Nephron progenitor cell (in vitro differentiated cells): ENCODE data around the gene SH3GL2.

Source experiments
- DNase-seq: peaks from one replicate; pipeline ENCODE4 v3.0.0; 2021
- H3K27ac Mint-ChIP-seq: 2 replicates; pipeline ENCODE4 v1.8.0; 2021; ENCODE audit warnings: mild to moderate bottlenecking, moderate library complexity, mixed read lengths
- H3K27me3 Mint-ChIP-seq: 2 replicates; pipeline ENCODE4 v1.8.0; 2021; ENCODE audit warnings: mild to moderate bottlenecking, low read depth, mixed read lengths; ENCODE audit not compliant: poor library complexity
- H3K36me3 Mint-ChIP-seq: 2 replicates; pipeline ENCODE4 v1.8.0; 2021; ENCODE audit warnings: low read depth, mixed read lengths
- H3K4me1 Mint-ChIP-seq: 2 replicates; pipeline ENCODE4 v1.8.0; 2021; ENCODE audit warnings: mixed read lengths
- H3K4me3 Mint-ChIP-seq: 2 replicates; pipeline ENCODE4 v1.8.0; 2021; ENCODE audit warnings: mild to moderate bottlenecking, moderate library complexity, mixed read lengths
- H3K9me3 Mint-ChIP-seq: 2 replicates; pipeline ENCODE4 v1.8.0; 2021; ENCODE audit warnings: mild to moderate bottlenecking, moderate library complexity, mixed read lengths
- TF ChIP-seq, protein P1 (sequence below): fragments of 200-600 bp; sonication (generic); IDR thresholded peaks from 2 replicates; pipeline ENCODE4 v1.5.0; 2021; ENCODE audit warnings: antibody characterized with exemption

SH3GL2 gene

DNA sequence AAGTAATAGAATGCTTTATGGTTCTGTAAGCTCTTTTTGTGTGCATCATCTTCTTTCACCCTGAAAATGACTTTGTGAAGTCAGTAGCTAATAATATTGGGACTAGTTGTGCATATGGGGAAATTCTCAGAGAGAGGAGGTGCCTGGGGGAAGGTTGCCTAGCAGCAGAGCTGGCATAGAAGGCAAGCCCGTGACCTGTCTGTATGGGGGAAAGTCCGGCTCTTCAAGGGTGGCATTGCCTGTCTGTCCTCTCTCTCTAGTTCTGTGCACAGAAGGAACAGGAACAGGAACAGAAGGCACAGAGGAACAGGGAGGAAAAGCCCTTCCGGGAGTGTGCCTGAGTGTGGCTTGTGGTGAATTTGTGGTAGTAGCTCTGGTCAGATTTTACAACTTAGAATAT, 33.1 kb downstream of the SH3GL2 start:
- H3K4me3 Mint-ChIP-seq, result no peak overlapping the region

GRCh38 chr9:17613758-17614157, 34.9 kb downstream of the SH3GL2 start:
- TF ChIP-seq, protein P1, sequence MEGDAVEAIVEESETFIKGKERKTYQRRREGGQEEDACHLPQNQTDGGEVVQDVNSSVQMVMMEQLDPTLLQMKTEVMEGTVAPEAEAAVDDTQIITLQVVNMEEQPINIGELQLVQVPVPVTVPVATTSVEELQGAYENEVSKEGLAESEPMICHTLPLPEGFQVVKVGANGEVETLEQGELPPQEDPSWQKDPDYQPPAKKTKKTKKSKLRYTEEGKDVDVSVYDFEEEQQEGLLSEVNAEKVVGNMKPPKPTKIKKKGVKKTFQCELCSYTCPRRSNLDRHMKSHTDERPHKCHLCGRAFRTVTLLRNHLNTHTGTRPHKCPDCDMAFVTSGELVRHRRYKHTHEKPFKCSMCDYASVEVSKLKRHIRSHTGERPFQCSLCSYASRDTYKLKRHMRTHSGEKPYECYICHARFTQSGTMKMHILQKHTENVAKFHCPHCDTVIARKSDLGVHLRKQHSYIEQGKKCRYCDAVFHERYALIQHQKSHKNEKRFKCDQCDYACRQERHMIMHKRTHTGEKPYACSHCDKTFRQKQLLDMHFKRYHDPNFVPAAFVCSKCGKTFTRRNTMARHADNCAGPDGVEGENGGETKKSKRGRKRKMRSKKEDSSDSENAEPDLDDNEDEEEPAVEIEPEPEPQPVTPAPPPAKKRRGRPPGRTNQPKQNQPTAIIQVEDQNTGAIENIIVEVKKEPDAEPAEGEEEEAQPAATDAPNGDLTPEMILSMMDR, result no peak
- H3K9me3 Mint-ChIP-seq, result no peaks in the 10 kb centered on the region
- no peak for DNase-seq
- no peaks in the 10 kb centered on the region for H3K36me3 Mint-ChIP-seq
- peaks cover 19% of the 10 kb centered on the region for H3K4me1 Mint-ChIP-seq
- H3K27me3 Mint-ChIP-seq, result peaks cover 12% of the 10 kb centered on the region
- H3K27ac Mint-ChIP-seq, result no peak overlapping the region
- no peak overlapping the region for H3K4me3 Mint-ChIP-seq

More for the DNA sequence above, 33.1 kb downstream of the SH3GL2 start:
- H3K4me1 Mint-ChIP-seq, result peaks cover 19% of the 10 kb centered on the region
- no peaks in the 10 kb centered on the region for H3K9me3 Mint-ChIP-seq
- no peaks in the 10 kb centered on the region for H3K36me3 Mint-ChIP-seq
- peaks cover 8% of the 10 kb centered on the region for H3K27me3 Mint-ChIP-seq
- H3K27ac Mint-ChIP-seq, result no peak overlapping the region
- TF ChIP-seq, protein P1, result no peak
- no peak for DNase-seq

- Mint-ChIP-seq H3K9me3 (no peaks in the 10 kb centered on the region), H3K4me1 (peaks cover 19% of the 10 kb centered on the region), H3K36me3 (no peaks in the 10 kb centered on the region), H3K27me3 (peaks cover 11% of the 10 kb centered on the region), H3K27ac (no peak overlapping the region), H3K4me3 (no peak overlapping the region)
- no peak for DNase-seq
- TF ChIP-seq, protein P1, result no peak
Observed at GRCh38 chr9:17614250-17614649, 35.4 kb downstream of the SH3GL2 start.

- H3K27me3 Mint-ChIP-seq, result peaks cover 8% of the 10 kb centered on the region
- no peak overlapping the region for H3K27ac Mint-ChIP-seq
- H3K36me3 Mint-ChIP-seq, result no peaks in the 10 kb centered on the region
- no peaks in the 10 kb centered on the region for H3K9me3 Mint-ChIP-seq
- peaks cover 19% of the 10 kb centered on the region for H3K4me1 Mint-ChIP-seq
- DNase-seq, result no peak
- H3K4me3 Mint-ChIP-seq, result no peak overlapping the region
- TF ChIP-seq, protein P1, result no peak
Observed at GRCh38 chr9:17614903-17615302, 36.0 kb downstream of the SH3GL2 start.

DNA sequence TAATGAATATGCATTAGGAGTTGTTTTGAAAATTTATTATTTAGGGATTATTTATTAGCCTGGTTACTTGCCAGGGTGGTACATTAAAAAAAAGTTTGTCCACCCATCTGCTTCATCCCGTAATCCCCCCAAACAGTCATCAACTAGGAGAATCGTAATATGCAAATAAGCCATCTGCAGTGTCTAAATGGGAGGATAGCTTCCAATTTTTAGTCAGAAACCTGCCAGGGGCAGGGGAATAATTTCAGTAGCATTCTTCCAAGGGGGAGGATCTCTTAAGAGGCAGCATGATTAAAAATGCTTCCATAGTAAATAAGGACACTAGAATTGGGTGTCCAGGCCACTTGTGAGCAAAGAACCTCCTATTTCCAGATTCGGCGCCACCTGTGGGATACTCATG, 43.3 kb downstream of the SH3GL2 start:
- Mint-ChIP-seq H3K27ac (no peak overlapping the region), H3K36me3 (no peaks in the 10 kb centered on the region)
- TF ChIP-seq, protein P1, result no peak

DNA sequence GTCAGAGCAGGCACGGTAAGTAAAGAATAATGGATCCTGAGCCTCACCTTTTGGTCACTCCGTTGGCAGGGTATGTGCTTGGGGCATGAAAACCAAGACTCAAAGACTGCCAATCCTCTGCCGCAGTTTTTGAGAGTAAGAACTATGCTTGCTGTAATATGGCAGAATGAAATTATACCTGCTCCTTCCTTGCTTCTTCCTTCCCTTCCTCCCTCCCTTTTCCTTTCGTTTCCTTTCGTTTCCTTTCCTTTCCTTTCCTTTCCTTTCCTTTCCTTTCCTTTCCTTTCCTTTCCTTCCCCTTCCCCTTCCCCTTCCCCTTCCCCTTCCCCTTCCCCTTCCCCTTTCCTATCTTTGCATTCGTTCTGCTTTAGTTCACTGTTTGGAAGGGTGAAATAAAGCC, 43.9 kb downstream of the SH3GL2 start:
- no peak for DNase-seq
- TF ChIP-seq, protein P1, result no peak
- Mint-ChIP-seq H3K4me1 (peaks cover 20% of the 10 kb centered on the region), H3K9me3 (no peaks in the 10 kb centered on the region), H3K27me3 (peaks cover 7% of the 10 kb centered on the region), H3K4me3 (no peak overlapping the region), H3K36me3 (no peaks in the 10 kb centered on the region), H3K27ac (no peak overlapping the region)

More for the DNA sequence above, 43.3 kb downstream of the SH3GL2 start:
- Mint-ChIP-seq H3K4me3 (no peak overlapping the region), H3K4me1 (peaks cover 18% of the 10 kb centered on the region), H3K9me3 (no peaks in the 10 kb centered on the region), H3K27me3 (peaks cover 7% of the 10 kb centered on the region)
- no peak for DNase-seq
